ENCODE measurements around the gene C2CD2. TPM values are rescaled to one million over a fixed set of nuclear protein-coding genes. Genes with fewer than 3 reads are reported as not detected.

Gene C2CD2
- total RNA-seq, 1 donor from 2014 or later, result 31.7 TPM

GRCh38 chr21:41891132-41891531 lies 62.7 kb downstream of the C2CD2 start:
- no peak for DNase-seq (ENCODE audit: extremely low read depth, low read depth, low spot score)

- no peak for DNase-seq (ENCODE audit: extremely low read depth, low read depth, low spot score)
These were observed 63.5 kb downstream of the C2CD2 start for GRCh38 chr21:41890355-41890754.

- DNase-seq (ENCODE audit: extremely low read depth, low read depth, low spot score), result no peak
These were observed 65.0 kb downstream of the C2CD2 start for GRCh38 chr21:41888749-41889376.

GRCh38 chr21:41887667-41888066 lies 66.2 kb downstream of the C2CD2 start:
- no peak for DNase-seq (ENCODE audit: extremely low read depth, low read depth, low spot score)

- no peak for DNase-seq (ENCODE audit: extremely low read depth, low read depth, low spot score)
These were observed 67.5 kb downstream of the C2CD2 start for GRCh38 chr21:41886328-41886727.

GRCh38 chr21:41885341-41886024 lies 68.3 kb downstream of the C2CD2 start:
- no peak for DNase-seq (ENCODE audit: extremely low read depth, low read depth, low spot score)

GRCh38 chr21:41884501-41885030 lies 69.3 kb downstream of the C2CD2 start:
- DNase-seq (ENCODE audit: extremely low read depth, low read depth, low spot score), result no peak

- DNase-seq (ENCODE audit: extremely low read depth, low read depth, low spot score), result no peak
These were observed 70.2 kb downstream of the C2CD2 start for GRCh38 chr21:41883582-41883981.

- DNase-seq (ENCODE audit: extremely low read depth, low read depth, low spot score), result no peak
These were observed 72.8 kb downstream of the C2CD2 start for GRCh38 chr21:41881051-41881450.

- no peak for DNase-seq (ENCODE audit: extremely low read depth, low read depth, low spot score)
These were observed 73.7 kb downstream of the C2CD2 start for GRCh38 chr21:41880153-41880552.

- DNase-seq (ENCODE audit: extremely low read depth, low read depth, low spot score), result no peak
These were observed 74.4 kb downstream of the C2CD2 start, which contains the start of gene PRDM15 for GRCh38 chr21:41879190-41879998. Gene PRDM15, minus strand, starts transcription at chr21:41879344. Its CDS starts 18,981 bp downstream, at chr21:41860363.

GRCh38 chr21:41878831-41879189 lies 75.0 kb downstream of the C2CD2 start:
- DNase-seq (ENCODE audit: extremely low read depth, low read depth, low spot score), result no peak

GRCh38 chr21:41877901-41878830 lies 75.7 kb downstream of the C2CD2 start:
- no peak for DNase-seq (ENCODE audit: extremely low read depth, low read depth, low spot score)

- DNase-seq (ENCODE audit: extremely low read depth, low read depth, low spot score), result no peak
These were observed 76.7 kb downstream of the C2CD2 start for GRCh38 chr21:41876928-41877652.

- no peak for DNase-seq (ENCODE audit: extremely low read depth, low read depth, low spot score)
These were observed 77.4 kb downstream of the C2CD2 start for GRCh38 chr21:41876396-41876795.

- DNase-seq (ENCODE audit: extremely low read depth, low read depth, low spot score), result no peak
These were observed 78.7 kb downstream of the C2CD2 start for GRCh38 chr21:41875086-41875485.

GRCh38 chr21:41874611-41875010 lies 79.2 kb downstream of the C2CD2 start:
- no peak for DNase-seq (ENCODE audit: extremely low read depth, low read depth, low spot score)

- no peak for DNase-seq (ENCODE audit: extremely low read depth, low read depth, low spot score)
These were observed 80.4 kb downstream of the C2CD2 start for GRCh38 chr21:41873426-41873825.

- no peak for DNase-seq (ENCODE audit: extremely low read depth, low read depth, low spot score)
These were observed 80.8 kb downstream of the C2CD2 start for GRCh38 chr21:41873005-41873404.

All from glomerular endothelial cell (primary cell).